K562 (cell line): ENCODE data around the gene RHOF. TPM values are rescaled to one million over a fixed set of nuclear protein-coding genes. Genes with fewer than 3 reads are reported as not detected.

Experiments used
- DMBX1 ChIP-seq: fragments of 250-450 bp; sonication (Bioruptor Pico); IDR thresholded peaks from 2 replicates; pipeline ENCODE4 v1.8.0; 2022; ENCODE audit warnings: inconsistent platforms, mild to moderate bottlenecking, moderate library complexity, borderline replicate concordance
- FOXA1 ChIP-seq: fragments of 450-650 bp; IDR thresholded peaks from 2 replicates; pipeline ENCODE4 v1.6.1; 2016; ENCODE audit warnings: mild to moderate bottlenecking, borderline replicate concordance
- FOXA3 ChIP-seq, 2 experiments: fragments of 450-650 bp in 1 of 2; sonication (generic) in 1 of 2; formaldehyde crosslinking; IDR thresholded peaks in 1 of 2; conservative IDR thresholded peaks in 1 of 2; 2 replicates each; pipeline versions ENCODE4 v1.4.0 to v1.8.0; 2020 to 2022; ENCODE audit warnings: mild to moderate bottlenecking in 2 of 2, missing genetic modification reagents in 1 of 2
- GABPB1 ChIP-seq: sonication (generic); formaldehyde crosslinking; IDR thresholded peaks from 2 replicates; pipeline ENCODE4 v1.8.0; 2022; ENCODE audit warnings: mild to moderate bottlenecking, missing genetic modification reagents
- GATAD2B ChIP-seq: fragments of 450-650 bp; IDR thresholded peaks from 2 replicates; pipeline ENCODE4 v1.6.1; 2017; ENCODE audit warnings: mild to moderate bottlenecking, borderline replicate concordance
- GTF2A2 ChIP-seq: IDR thresholded peaks from 2 replicates; pipeline ENCODE4 v1.6.1; 2016; ENCODE audit warnings: mild to moderate bottlenecking, missing genetic modification characterization, missing compliant biosample characterization
- HOXB6 ChIP-seq: fragments of 250-450 bp; sonication (Bioruptor Pico); IDR thresholded peaks from 2 replicates; pipeline ENCODE4 v1.5.1; 2022; ENCODE audit warnings: mild to moderate bottlenecking, borderline replicate concordance
- KLF1 ChIP-seq: fragments of 450-650 bp; IDR thresholded peaks from 2 replicates; pipeline ENCODE4 v1.6.1; 2016; ENCODE audit warnings: missing genetic modification characterization, missing compliant biosample characterization
- MAFF ChIP-seq: IDR thresholded peaks from 2 replicates; pipeline ENCODE4 v1.6.1; 2012; ENCODE audit warnings: low read length, improper control_type of control experiment
- MCM2 ChIP-seq: fragments of 450-650 bp; IDR thresholded peaks from 2 replicates; pipeline ENCODE4 v1.6.1; 2017; ENCODE audit warnings: low read depth, mild to moderate bottlenecking
- MTA2 ChIP-seq: fragments of 450-650 bp; IDR thresholded peaks from 2 replicates; pipeline ENCODE4 v1.6.1; 2016; ENCODE audit warnings: low read depth
- NCOA2 ChIP-seq, 2 experiments: fragments of 450-650 bp; IDR thresholded peaks; 2 replicates each; pipeline ENCODE4 v1.6.1; 2018; ENCODE audit warnings: mild to moderate bottlenecking in 2 of 2, moderate library complexity in 1 of 2; ENCODE audit not compliant: partially characterized antibody in 2 of 2
- NFRKB ChIP-seq: fragments of 450-650 bp; IDR thresholded peaks from 2 replicates; pipeline ENCODE4 v1.6.1; 2016; ENCODE audit warnings: low read depth
- NUFIP1 ChIP-seq: fragments of 450-650 bp; IDR thresholded peaks from 2 replicates; pipeline ENCODE4 v1.6.1; 2018; ENCODE audit not compliant: partially characterized antibody
- SIRT6 ChIP-seq: IDR thresholded peaks from one replicate; pipeline ENCODE4 v1.6.1; 2012; ENCODE audit warnings: low read depth, mild to moderate bottlenecking, control low read depth, inconsistent platforms, low read length, moderate library complexity
- SMAD4 ChIP-seq: fragments of 250-450 bp; sonication (Bioruptor Pico); conservative IDR thresholded peaks from 2 replicates; pipeline ENCODE4 v1.8.0; 2021; ENCODE audit warnings: inconsistent platforms, mild to moderate bottlenecking, moderate library complexity
- SRSF3 ChIP-seq: fragments of 200-400 bp; formaldehyde crosslinking; IDR thresholded peaks from 2 replicates; pipeline ENCODE4 v1.6.1; 2016; ENCODE audit warnings: mild to moderate bottlenecking, low read length, moderate library complexity; ENCODE audit not compliant: insufficient read depth
- TAF7 ChIP-seq: fragments of 450-650 bp; IDR thresholded peaks from 2 replicates; pipeline ENCODE4 v1.6.1; 2016; ENCODE audit warnings: missing genetic modification characterization, missing compliant biosample characterization
- TCF15 ChIP-seq: fragments of 250-450 bp; sonication (Bioruptor Pico); IDR thresholded peaks from 2 replicates; pipeline ENCODE4 v1.8.0; 2022; ENCODE audit warnings: moderate library complexity, mild to moderate bottlenecking, inconsistent platforms
- TFE3 ChIP-seq: fragments of 450-650 bp; formaldehyde crosslinking; IDR thresholded peaks from 2 replicates; pipeline ENCODE4 v1.4.0; 2020; ENCODE audit warnings: mild to moderate bottlenecking, mixed read lengths
- ZC3H8 ChIP-seq: fragments of 450-650 bp; IDR thresholded peaks from 2 replicates; pipeline ENCODE4 v1.6.1; 2017
- ZNF217 ChIP-seq: sonication (generic); formaldehyde crosslinking; IDR thresholded peaks from 2 replicates; pipeline ENCODE4 v1.8.0; 2022; ENCODE audit warnings: mild to moderate bottlenecking, missing genetic modification reagents
- ZNF41 ChIP-seq: fragments of 250-450 bp; sonication (Bioruptor Pico); conservative IDR thresholded peaks from 2 replicates; pipeline ENCODE4 v1.4.0; 2020; ENCODE audit warnings: mild to moderate bottlenecking
- ZNF583 ChIP-seq: fragments of 250-450 bp; sonication (Bioruptor Pico); IDR thresholded peaks from 2 replicates; pipeline ENCODE4 v1.4.0; 2020
- ZNF696 ChIP-seq: fragments of 250-450 bp; sonication (Bioruptor Pico); conservative IDR thresholded peaks from 2 replicates; pipeline ENCODE4 v1.4.0; 2020; ENCODE audit warnings: mild to moderate bottlenecking, moderate library complexity
- polyA plus RNA-seq, 8 experiments: library from polyadenylated mRNA; depleted of rRNA in 4 of 8; stranded (reverse) in 5 of 8; unstranded in 3 of 8; fragments of >200 nt; fragmentation: Nextera tagmentation in 2 of 8; fragmentation: Illumina TruSeq in 1 of 8; extraction: Ambion mirVana in 2 of 8; extraction: Trizol in 1 of 8; gene quantifications; 2 replicates each; pipeline versions ENCODE4 v1.2.1 to v1.2.3, GENCODE V29; 2011 to 2014; ENCODE audit warnings: inconsistent platforms in 1 of 8, missing spikeins in 1 of 8
- total RNA-seq, 7 experiments: library from RNA; depleted of rRNA in 6 of 7; stranded (reverse); fragments of >200 nt in 6 of 7; fragmentation: Illumina TruSeq in 2 of 7; extraction: Trizol in 2 of 7; gene quantifications; 2 replicates each; pipeline versions ENCODE4 v1.2.1 to v1.2.3, GENCODE V29; 2011 to 2021; ENCODE audit warnings: low replicate concordance in 1 of 7
- TF ChIP-seq, protein P1 (sequence below): fragments of 250-450 bp; sonication (Bioruptor Pico); IDR thresholded peaks from 2 replicates; pipeline ENCODE4 v1.8.0; 2021; ENCODE audit warnings: moderate library complexity, mild to moderate bottlenecking, inconsistent platforms
- TF ChIP-seq, protein P2 (sequence below): sonication (generic); formaldehyde crosslinking; IDR thresholded peaks from 2 replicates; pipeline ENCODE4 v1.8.0; 2022; ENCODE audit warnings: missing genetic modification reagents, mild to moderate bottlenecking, moderate library complexity, borderline replicate concordance

The RHOF gene
- total and polyA plus RNA-seq, 9 of the 15 experiments (the other 6 are each of a cell fraction or from before 2014, with no cell fraction given), result 0.13 to 10.1 (median 4.0) TPM

DNA sequence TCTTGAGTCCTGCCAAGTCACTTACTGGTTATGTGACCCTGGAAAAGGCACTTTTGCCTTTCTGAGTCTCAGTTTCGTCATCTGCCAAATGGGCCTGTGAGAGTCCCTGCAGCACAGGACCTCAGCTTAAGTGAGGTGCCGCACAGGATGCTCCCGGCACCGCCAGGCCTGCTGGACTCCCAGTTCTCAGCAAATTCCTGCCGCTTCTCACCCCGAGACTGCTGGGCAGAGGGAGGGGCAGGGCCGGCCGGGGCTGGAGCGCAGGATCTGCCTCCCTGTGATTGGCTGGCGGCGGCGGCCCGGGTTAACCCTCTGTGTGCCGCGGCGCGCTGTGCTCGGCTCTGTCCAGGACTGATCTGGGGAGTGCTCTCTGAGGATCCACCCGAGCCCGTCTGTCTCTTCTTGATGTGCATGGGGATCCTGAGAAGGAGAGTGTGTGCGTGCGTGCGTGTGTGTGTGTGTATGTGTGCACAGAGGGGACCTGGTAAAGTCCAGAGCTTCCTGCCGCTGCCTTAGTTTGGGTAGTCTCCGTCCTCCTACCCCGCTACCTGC lies 18.9 kb upstream of the RHOF start (continued):
- no peak for TF ChIP-seq NUFIP1
- no peak for TF ChIP-seq SMAD4
- no peak for TF ChIP-seq NFRKB
- no peak for TF ChIP-seq TFE3 (CRISPR knock-in tag)
- TF ChIP-seq, protein P1, sequence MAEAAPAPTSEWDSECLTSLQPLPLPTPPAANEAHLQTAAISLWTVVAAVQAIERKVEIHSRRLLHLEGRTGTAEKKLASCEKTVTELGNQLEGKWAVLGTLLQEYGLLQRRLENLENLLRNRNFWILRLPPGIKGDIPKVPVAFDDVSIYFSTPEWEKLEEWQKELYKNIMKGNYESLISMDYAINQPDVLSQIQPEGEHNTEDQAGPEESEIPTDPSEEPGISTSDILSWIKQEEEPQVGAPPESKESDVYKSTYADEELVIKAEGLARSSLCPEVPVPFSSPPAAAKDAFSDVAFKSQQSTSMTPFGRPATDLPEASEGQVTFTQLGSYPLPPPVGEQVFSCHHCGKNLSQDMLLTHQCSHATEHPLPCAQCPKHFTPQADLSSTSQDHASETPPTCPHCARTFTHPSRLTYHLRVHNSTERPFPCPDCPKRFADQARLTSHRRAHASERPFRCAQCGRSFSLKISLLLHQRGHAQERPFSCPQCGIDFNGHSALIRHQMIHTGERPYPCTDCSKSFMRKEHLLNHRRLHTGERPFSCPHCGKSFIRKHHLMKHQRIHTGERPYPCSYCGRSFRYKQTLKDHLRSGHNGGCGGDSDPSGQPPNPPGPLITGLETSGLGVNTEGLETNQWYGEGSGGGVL (CRISPR knock-in tag), result no peak
- no peak for TF ChIP-seq ZNF41 (CRISPR knock-in tag)
- no peak for TF ChIP-seq ZNF217 (CRISPR knock-in tag)
- no peak for TF ChIP-seq MAFF
- no peak for TF ChIP-seq DMBX1
- no peak for TF ChIP-seq ZNF696 (CRISPR knock-in tag)
- TF ChIP-seq HOXB6 (CRISPR knock-in tag), result no peak
- 0 out of 4 replicates have a peak, but pooled peaks of 1 of the 2 experiments have one; percentile 59 for TF ChIP-seq FOXA3 (CRISPR knock-in tag; conservative IDR thresholded peaks at IDR 0.05 in 1 of 2, IDR thresholded peaks at IDR 0.05 in 1 of 2)
- TF ChIP-seq, protein P2, sequence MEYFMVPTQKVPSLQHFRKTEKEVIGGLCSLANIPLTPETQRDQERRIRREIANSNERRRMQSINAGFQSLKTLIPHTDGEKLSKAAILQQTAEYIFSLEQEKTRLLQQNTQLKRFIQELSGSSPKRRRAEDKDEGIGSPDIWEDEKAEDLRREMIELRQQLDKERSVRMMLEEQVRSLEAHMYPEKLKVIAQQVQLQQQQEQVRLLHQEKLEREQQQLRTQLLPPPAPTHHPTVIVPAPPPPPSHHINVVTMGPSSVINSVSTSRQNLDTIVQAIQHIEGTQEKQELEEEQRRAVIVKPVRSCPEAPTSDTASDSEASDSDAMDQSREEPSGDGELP (CRISPR knock-in tag), result no peak
- TF ChIP-seq ZNF583 (CRISPR knock-in tag), result no peak
- TF ChIP-seq NCOA2 (IDR thresholded peaks at IDR 0.05; ENCODE audit: partially characterized antibody in 2 of 2), result no peak
- TF ChIP-seq MCM2, result no peak
- TF ChIP-seq GATAD2B, result no peak
- TF ChIP-seq SIRT6, result no peak
- TF ChIP-seq MTA2, result no peak
- TF ChIP-seq TAF7 (tag), result no peak
- no peak for TF ChIP-seq GTF2A2 (tag)
- peak; percentile 26; the same call in 1 of the 2 replicates for TF ChIP-seq KLF1 (tag)
- peak; percentile 42; the same call in 1 of the 2 replicates for TF ChIP-seq GABPB1
- no peak for TF ChIP-seq SRSF3
- TF ChIP-seq TCF15 (CRISPR knock-in tag), result no peak
- TF ChIP-seq FOXA1, result no peak
- no peak for TF ChIP-seq ZC3H8
